ENCODE data around the gene PHF20. TPM values are rescaled to one million over a fixed set of nuclear protein-coding genes. Genes with fewer than 3 reads are reported as not detected.
"Not testable (repeated sequence)": the region's sequence is repeated elsewhere in the genome, so short reads cannot be mapped to it uniquely, and the experiment has no call there.

Gene PHF20
- polyA plus RNA-seq = 23.6 TPM
- long read RNA-seq, donor 1, partial matches to known transcripts = 21 of 24 reads
- long read RNA-seq, donor 1, other reads (novel, unspliced or antisense) = 0 of 24 reads
- long read RNA-seq, donor 2, partial matches to known transcripts = 54 of 58 reads
- long read RNA-seq, donor 2, other reads (novel, unspliced or antisense) = 0 of 58 reads
- long read RNA-seq, donor 3, transcript PHF20-216 (2 exons, 618 nt) = major isoform, 5 of 41 reads
- long read RNA-seq, donor 3, partial matches to known transcripts = 36 of 41 reads
- long read RNA-seq, donor 3, other reads (novel, unspliced or antisense) = 0 of 41 reads
- long read RNA-seq, donor 4 = 0 reads
- long read RNA-seq, donor 5, transcript PHF20-216 (2 exons, 618 nt) = major isoform, 5 of 6 reads
- long read RNA-seq, donor 5, partial matches to known transcripts = 0 of 6 reads
- long read RNA-seq, donor 5, other reads (novel, unspliced or antisense) = 0 of 6 reads
- long read RNA-seq, donor 6, partial matches to known transcripts = 0 of 2 reads
- long read RNA-seq, donor 6, other reads (novel, unspliced or antisense) = 0 of 2 reads
- long read RNA-seq, donor 7, partial matches to known transcripts = 0 of 1 reads
- long read RNA-seq, donor 7, other reads (novel, unspliced or antisense) = 0 of 1 reads
- long read RNA-seq, donor 8, transcript PHF20-216 (2 exons, 618 nt) = major isoform, 5 of 52 reads
- long read RNA-seq, donor 8, partial matches to known transcripts = 7 of 52 reads
- long read RNA-seq, donor 8, other reads (novel, unspliced or antisense) = 40 of 52 reads
- long read RNA-seq, donor 9, partial matches to known transcripts = 0 of 4 reads
- long read RNA-seq, donor 9, other reads (novel, unspliced or antisense) = 0 of 4 reads
- long read RNA-seq, donor 10, partial matches to known transcripts = 10 of 13 reads
- long read RNA-seq, donor 10, other reads (novel, unspliced or antisense) = 0 of 13 reads
- long read RNA-seq, donor 11, partial matches to known transcripts = 0 of 4 reads
- long read RNA-seq, donor 11, other reads (novel, unspliced or antisense) = 0 of 4 reads

GRCh38 chr20:35771689-35772562 is at the start of gene PHF20:
TSS of gene PHF20 (plus strand) at chr20:35772015. CDS start at chr20:35801523, 29,508 bp downstream.
- WGBS (ENCODE audit: insufficient coverage, low lambda C conversion rate) = 0% methylated on average over 1 of the region's 87 CpGs
- DNase-seq = peak; percentile 98
- H3K27me3 ChIP-seq (ENCODE audit: control insufficient read depth, insufficient read depth, low read length) = no peaks in the 10 kb centered on the region
- H3K4me3 ChIP-seq (ENCODE audit: low read length) = peak within 1 kb of the TSS; percentile 73
- peaks cover 6% of the 10 kb centered on the region for H3K9me3 ChIP-seq (ENCODE audit: control insufficient read depth, low read depth, low read length)
- peaks cover 28% of the 10 kb centered on the region for H3K4me1 ChIP-seq (ENCODE audit: control insufficient read depth, insufficient read depth, low read length)
- H3K36me3 ChIP-seq (ENCODE audit: control insufficient read depth, insufficient read depth, low read length) = peaks cover 4% of the 10 kb centered on the region
- H3K27ac ChIP-seq (ENCODE audit: low read length) = peak within 1 kb of the TSS; percentile 77

- H3K36me3 ChIP-seq (ENCODE audit: control insufficient read depth, insufficient read depth, low read length) = peaks cover 88% of the 10 kb centered on the region
- not testable (repeated sequence) for H3K27me3 ChIP-seq (ENCODE audit: control insufficient read depth, insufficient read depth, low read length); H3K4me1 ChIP-seq (ENCODE audit: control insufficient read depth, insufficient read depth, low read length); H3K4me3 ChIP-seq (ENCODE audit: low read length); DNase-seq; H3K27ac ChIP-seq (ENCODE audit: low read length); H3K9me3 ChIP-seq (ENCODE audit: control insufficient read depth, low read depth, low read length)
- WGBS (ENCODE audit: insufficient coverage, low lambda C conversion rate) = no CpG with 5 or more reads among the region's 4 CpGs
These were observed 48.6 kb upstream of the PHF20 start for GRCh38 chr20:35723275-35723639.

- not testable (repeated sequence) for H3K4me3 ChIP-seq (ENCODE audit: low read length); DNase-seq; H3K9me3 ChIP-seq (ENCODE audit: control insufficient read depth, low read depth, low read length); H3K27ac ChIP-seq (ENCODE audit: low read length); H3K27me3 ChIP-seq (ENCODE audit: control insufficient read depth, insufficient read depth, low read length); H3K4me1 ChIP-seq (ENCODE audit: control insufficient read depth, insufficient read depth, low read length)
- H3K36me3 ChIP-seq (ENCODE audit: control insufficient read depth, insufficient read depth, low read length) = peaks cover 92% of the 10 kb centered on the region
- WGBS (ENCODE audit: insufficient coverage, low lambda C conversion rate) = no CpG with 5 or more reads among the region's 12 CpGs
These were observed 48.0 kb upstream of the PHF20 start for GRCh38 chr20:35723652-35724320.

- DNase-seq = no peak
- H3K9me3 ChIP-seq (ENCODE audit: control insufficient read depth, low read depth, low read length) = no peaks in the 10 kb centered on the region
- H3K27me3 ChIP-seq (ENCODE audit: control insufficient read depth, insufficient read depth, low read length) = no peaks in the 10 kb centered on the region
- 96% methylated on average over 9 of the region's 13 CpGs for WGBS (ENCODE audit: insufficient coverage, low lambda C conversion rate)
- H3K4me3 ChIP-seq (ENCODE audit: low read length) = no peak overlapping the region
- no peak overlapping the region for H3K27ac ChIP-seq (ENCODE audit: low read length)
- no peaks in the 10 kb centered on the region for H3K4me1 ChIP-seq (ENCODE audit: control insufficient read depth, insufficient read depth, low read length)
- peaks cover 94% of the 10 kb centered on the region for H3K36me3 ChIP-seq (ENCODE audit: control insufficient read depth, insufficient read depth, low read length)
These were observed 47.2 kb upstream of the PHF20 start for GRCh38 chr20:35724321-35725230.

GRCh38 chr20:35726842-35727711 is 44.7 kb upstream of the PHF20 start:
- Histone ChIP-seq H3K27me3 (ENCODE audit: control insufficient read depth, insufficient read depth, low read length) (no peaks in the 10 kb centered on the region), H3K27ac (ENCODE audit: low read length) (no peak overlapping the region), H3K36me3 (ENCODE audit: control insufficient read depth, insufficient read depth, low read length) (peaks cover 90% of the 10 kb centered on the region), H3K9me3 (ENCODE audit: control insufficient read depth, low read depth, low read length) (no peaks in the 10 kb centered on the region), H3K4me1 (ENCODE audit: control insufficient read depth, insufficient read depth, low read length) (no peaks in the 10 kb centered on the region), H3K4me3 (ENCODE audit: low read length) (no peak overlapping the region)
- WGBS (ENCODE audit: insufficient coverage, low lambda C conversion rate) = 93% methylated on average over 3 of the region's 20 CpGs
- DNase-seq = no peak

GRCh38 chr20:35729283-35729807 is 42.5 kb upstream of the PHF20 start:
- H3K4me3 ChIP-seq (ENCODE audit: low read length) = no peak overlapping the region
- no peak overlapping the region for H3K27ac ChIP-seq (ENCODE audit: low read length)
- H3K27me3 ChIP-seq (ENCODE audit: control insufficient read depth, insufficient read depth, low read length) = no peaks in the 10 kb centered on the region
- no peak for DNase-seq
- 93% methylated on average over 2 of the region's 7 CpGs for WGBS (ENCODE audit: insufficient coverage, low lambda C conversion rate)
- H3K4me1 ChIP-seq (ENCODE audit: control insufficient read depth, insufficient read depth, low read length) = no peaks in the 10 kb centered on the region
- no peaks in the 10 kb centered on the region for H3K9me3 ChIP-seq (ENCODE audit: control insufficient read depth, low read depth, low read length)
- peaks cover 86% of the 10 kb centered on the region for H3K36me3 ChIP-seq (ENCODE audit: control insufficient read depth, insufficient read depth, low read length)

- Histone ChIP-seq H3K27me3 (ENCODE audit: control insufficient read depth, insufficient read depth, low read length) (no peaks in the 10 kb centered on the region), H3K9me3 (ENCODE audit: control insufficient read depth, low read depth, low read length) (no peaks in the 10 kb centered on the region), H3K4me3 (ENCODE audit: low read length) (no peak overlapping the region), H3K27ac (ENCODE audit: low read length) (no peak overlapping the region), H3K36me3 (ENCODE audit: control insufficient read depth, insufficient read depth, low read length) (peaks cover 85% of the 10 kb centered on the region), H3K4me1 (ENCODE audit: control insufficient read depth, insufficient read depth, low read length) (no peaks in the 10 kb centered on the region)
- no peak for DNase-seq
- WGBS (ENCODE audit: insufficient coverage, low lambda C conversion rate) = no CpG with 5 or more reads among the region's 2 CpGs
These were observed 41.8 kb upstream of the PHF20 start for GRCh38 chr20:35729836-35730582.
